Activated naive CD4-positive, alpha-beta T cell (primary cell): ENCODE measurements around the gene NEURL1B.

Experiments
- DNase-seq, 4 experiments: peaks; one replicate each; lab custom pipeline; 2025; lab: John Stamatoyannopoulos, UW

The NEURL1B gene

DNA sequence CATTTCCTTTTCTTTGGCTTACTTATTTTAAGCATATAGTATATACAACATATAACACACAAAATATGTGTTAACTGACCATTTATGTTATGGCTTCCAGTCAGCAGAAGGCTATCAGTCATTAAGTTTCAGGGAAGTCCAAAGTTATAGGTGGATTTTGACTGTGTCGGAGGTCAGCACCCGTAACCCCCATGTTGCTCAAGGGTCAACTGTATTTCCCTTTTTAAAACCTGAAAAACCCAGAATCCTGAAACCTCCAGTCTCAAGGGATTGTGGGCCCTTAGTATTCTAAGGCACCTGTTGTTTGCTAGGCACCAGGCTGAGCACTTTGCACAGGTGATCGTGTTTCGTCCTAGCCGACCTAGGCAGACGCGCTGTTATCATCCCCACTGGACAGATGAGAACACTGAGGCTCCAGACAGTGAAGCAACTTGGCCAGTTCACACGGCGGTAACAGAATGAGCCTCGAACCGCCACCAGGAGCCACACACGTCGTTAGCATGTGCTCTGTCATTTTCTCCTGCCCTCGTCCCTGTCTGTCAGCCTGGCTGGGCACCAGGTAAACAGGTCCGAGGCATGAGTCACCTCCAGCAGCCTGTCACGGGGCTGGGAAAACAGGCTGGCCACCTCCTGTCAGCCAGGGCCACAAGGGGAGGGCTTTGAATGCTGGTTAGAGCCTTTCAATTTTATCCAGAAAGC is 90.1 kb downstream of the NEURL1B start:
- DNase-seq, result no peak

DNA sequence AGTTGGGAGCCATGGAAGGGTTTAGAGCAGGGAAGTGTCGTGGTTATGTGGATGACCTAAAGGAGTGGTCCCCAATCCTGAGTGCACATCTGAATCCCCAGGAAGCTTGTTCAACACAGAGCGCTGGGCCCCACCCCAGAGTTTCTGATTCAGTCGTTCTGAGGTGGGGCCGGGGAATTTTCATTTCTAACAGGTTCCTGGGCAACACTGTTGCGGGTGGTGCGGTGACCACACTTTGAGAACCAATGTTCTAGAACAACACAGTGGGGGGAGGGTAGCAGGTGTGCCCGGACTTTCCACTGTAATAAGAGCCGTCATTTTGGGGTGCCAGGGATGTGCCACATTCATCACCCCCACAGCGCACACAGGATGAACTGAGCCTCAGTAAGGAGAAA is 90.6 kb downstream of the NEURL1B start:
- no peak for DNase-seq

DNA sequence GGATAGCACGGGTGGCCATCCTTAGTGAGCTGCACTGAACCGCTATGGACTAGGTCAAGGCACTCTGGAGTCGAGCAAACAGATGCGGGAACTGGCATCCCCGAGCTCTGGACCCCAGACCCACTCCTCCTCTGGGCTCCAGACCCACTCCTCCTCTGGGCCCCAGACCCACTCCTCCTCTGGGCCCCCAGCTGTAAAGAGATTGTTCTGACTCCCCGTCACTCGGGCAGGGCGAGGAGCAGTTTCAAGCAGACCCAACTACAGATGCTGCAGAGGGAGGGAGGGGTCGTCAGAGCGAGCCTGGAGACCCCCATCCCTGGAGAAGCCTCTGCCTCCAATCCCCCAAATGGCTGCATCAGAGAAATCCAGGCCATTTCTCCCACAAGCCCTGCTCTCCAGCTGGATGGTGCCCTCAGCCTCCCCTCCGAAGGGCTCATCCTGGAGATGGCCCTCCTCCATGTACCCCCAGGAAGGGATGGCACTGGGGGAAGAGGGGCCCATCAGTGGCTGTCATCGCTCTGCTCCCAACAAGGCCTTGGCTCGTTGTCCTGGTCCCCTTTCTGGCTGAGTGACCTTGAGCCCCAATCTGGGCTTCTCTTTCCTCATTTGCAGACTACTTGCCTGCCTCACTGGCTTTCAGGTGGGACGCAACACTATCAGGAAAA is 91.3 kb downstream of the NEURL1B start:
- no peak for DNase-seq

DNA sequence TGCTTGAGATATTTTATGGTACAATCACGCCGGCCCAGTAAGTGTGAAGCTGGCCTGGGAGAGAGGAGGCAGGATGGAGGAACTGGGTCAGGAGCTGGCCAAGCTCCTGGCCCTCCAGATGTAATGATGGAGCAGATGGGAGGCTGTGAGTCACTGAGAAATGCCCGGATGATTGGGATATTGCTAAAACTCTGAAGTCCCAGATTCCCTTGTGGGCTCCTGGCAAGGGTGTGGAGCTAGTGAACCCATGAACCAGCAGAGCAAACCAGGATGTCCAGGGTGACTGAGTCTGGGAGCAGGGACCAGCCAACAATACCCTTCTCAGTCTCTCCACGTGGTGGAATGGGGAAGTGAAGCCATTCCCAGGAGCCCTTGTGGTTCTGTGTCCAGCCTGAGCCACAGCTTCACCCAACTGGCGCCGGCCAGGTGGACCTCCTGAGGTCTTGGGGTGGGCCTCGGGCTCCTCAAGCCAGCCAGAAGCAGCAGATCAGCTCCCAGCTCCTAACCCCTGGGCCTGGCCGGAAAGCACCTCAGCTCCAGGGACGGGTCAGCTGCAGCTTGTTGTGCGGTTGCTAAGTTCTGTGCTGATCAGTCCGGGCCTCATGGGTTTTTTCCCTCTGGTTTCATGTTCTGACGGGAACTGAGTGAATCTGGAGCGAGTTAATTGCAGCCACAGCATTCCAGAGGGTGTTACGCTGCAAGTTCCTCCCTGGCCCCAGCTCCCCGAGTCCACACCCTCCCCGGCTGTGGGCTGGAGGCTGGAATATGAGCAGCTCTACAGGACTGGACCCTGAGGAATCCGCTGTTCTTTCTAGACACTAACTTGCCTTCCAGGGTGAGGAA is 92.3 kb downstream of the NEURL1B start:
- DNase-seq, result no peak

DNA sequence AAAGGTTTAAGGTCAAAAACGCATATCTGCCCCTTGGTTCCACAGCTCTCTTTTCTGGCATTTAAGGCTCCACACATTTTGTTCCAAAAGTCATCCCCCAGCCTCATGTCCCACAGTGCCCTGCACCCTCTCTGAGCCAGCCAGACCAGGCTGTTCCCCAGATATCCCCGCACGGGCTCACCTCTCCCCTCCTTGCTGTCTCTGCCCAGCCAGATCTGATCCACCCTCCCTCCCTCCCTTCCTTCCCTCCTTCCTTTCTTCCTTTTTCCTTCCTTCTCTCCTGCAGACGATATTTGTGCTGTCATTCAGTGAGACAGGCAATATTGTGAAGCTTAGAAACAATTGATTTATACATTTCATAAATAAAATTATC is 92.9 kb downstream of the NEURL1B start:
- DNase-seq, result no peak

DNA sequence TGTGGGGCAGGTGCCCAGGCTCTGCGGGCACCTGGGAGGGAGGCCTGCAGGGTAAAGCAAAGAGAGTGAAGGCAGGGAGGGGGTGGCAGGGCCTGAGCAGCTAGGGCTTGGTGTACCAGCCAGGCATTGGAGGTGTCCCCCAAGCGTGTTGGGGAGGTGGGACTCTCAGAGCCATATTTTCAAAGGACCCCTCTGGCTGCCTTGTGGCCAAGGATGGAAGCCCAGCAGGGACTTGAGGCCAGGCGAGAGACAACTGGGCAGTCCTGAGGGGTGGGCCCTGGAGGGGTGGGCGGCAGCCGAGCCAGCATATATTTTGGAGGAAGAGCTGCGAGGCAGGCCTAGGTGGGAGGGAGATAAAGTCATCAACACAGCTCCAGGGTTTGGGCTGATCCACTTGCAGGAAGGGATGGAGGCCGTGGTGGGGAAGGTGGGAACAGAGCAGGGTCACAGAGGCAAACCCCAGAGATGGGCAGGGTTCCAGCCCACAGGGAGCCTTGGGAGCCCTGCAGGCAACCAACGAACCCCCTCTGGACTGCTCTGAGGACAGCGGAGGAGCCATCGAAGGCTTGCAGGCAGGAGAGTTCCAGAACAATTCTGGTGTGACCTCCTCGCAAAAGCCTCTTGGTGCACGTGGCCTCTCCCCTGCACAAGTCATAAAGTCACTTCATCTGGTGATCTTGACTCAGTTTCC is 94.2 kb downstream of the NEURL1B start:
- DNase-seq, result no peak

DNA sequence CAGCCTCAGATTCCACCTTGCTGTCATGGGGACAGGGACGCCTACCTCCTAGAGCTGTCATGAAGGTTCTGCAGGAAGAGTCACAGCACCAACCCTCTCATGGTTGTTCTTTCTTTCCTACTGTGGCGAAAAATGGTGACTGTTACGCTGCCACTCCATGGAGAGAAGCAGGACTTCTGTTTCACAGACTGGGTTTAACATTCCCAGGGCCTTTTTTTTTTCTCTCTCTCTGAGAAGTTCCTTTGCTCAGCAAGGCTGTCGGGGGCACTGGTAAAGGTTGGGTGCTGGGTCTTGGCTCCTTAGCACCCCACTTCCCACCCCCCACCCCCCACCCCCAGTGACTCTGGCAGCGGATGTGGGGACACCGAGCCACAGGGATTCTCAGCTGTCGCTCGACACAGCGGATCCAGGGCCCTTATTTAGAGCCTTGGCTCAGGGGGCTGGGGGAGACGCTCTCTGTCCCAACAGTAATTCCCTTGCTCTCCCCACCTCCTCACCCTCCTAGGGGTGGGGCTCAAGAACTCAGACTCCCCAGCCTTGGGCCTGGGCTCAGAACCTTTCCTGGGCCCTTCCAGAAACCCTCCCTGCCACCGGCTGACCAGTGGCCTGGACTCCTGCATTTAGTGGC is 95.6 kb downstream of the NEURL1B start:
- no peak for DNase-seq

DNA sequence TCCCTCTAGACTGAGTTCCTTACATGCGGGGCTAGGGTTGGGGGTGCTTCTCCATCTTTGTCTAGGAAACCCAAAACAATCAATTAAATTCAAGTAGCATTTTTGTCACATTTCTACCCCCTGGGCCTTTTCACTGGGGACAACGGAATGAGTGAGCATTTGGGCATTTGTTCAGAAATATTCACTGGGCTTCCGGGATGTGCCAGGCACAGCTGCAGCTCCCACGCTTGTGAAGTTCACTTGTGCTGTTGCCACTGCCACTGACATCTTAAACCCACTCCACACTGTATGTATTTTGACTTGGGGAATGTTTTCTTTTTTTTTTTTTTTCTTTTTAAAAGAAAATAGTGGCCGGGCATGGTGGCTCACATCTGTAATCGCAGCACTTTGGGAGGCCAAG is 98.3 kb downstream of the NEURL1B start:
- DNase-seq, result no peak

DNA sequence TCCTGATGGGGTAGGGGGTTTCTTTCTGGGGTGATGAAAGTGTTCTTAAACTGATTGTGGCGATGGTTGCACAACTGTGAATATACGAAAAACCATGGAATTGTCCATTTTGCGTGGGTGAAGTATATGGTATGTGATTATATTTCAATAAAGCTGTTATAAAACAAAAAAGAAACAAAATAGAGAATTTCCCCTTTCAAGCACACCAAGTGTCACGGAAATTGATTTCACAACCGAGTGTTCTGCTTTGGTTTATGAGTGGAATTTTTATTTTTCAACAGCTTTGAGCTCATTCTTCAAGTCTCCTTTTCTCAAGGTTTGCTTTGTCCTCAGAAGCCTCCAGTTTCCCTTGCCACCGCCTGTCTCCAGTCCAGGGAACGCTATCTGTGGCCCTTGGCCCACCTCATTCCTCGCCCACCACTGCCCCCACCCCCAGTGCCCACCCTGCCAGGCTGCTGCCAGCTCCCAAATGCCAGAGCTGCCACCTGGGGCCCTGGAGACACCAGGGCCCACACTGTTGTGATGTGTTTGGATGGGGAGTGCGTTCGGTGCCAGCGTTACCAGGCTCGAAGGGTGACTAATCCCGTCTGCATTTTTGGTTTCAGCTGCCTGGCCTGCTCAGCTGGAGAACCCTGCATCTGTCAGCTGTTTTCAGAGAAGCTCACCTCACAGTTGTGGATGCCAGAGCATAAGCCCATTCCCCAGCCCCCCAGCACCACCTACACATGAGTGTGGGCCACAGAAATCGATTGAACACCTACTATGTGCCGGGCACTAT is 99.6 kb downstream of the NEURL1B start:
- DNase-seq, result no peak
